Gastroesophageal sphincter (tissue), 3 donors: ENCODE data around the gene SUN2.

Experiments used
- CTCF ChIP-seq, 4 experiments: fragments of 200-600 bp in 2 of 4; fragments of 450-650 bp in 2 of 4; sonication (generic) in 1 of 4; IDR thresholded peaks; one replicate each; pipeline ENCODE4 v1.5.1; 2017 to 2019; ENCODE audit warnings: antibody characterized with exemption in 4 of 4, mild to moderate bottlenecking in 2 of 4, moderate library complexity in 2 of 4
- POLR2A ChIP-seq, 2 donors: fragments of 450-650 bp; IDR thresholded peaks; one replicate each; pipeline ENCODE4 v1.6.1; 2017; ENCODE audit warnings: antibody characterized with exemption in 2 of 2, mild to moderate bottlenecking in 2 of 2, moderate library complexity in 1 of 2
- POLR2AphosphoS5 ChIP-seq: sonication (generic); formaldehyde crosslinking; IDR thresholded peaks from one replicate; pipeline ENCODE4 v1.6.1; 2017; ENCODE audit warnings: antibody characterized with exemption

- TF ChIP-seq CTCF (IDR thresholded peaks at IDR 0.05) (no peak), POLR2AphosphoS5 (no peak), POLR2A (IDR thresholded peaks at IDR 0.05) (no peak)
These were observed 46.5 kb downstream of the SUN2 start for GRCh38 chr22:38709306-38709705.
